GM23338 (cell line): Measurements from ENCODE around the gene PPM1H. TPM values are rescaled to one million over a fixed set of nuclear protein-coding genes. Genes with fewer than 3 reads are reported as not detected.
A peak's percentile ranks its signal among the peaks of the same experiment; 100 is the strongest.

ENCODE experiments used
- ATAC-seq: fragments of 200-7000 bp; cut with Tn5 transposase; 3 replicates; pipeline ENCODE4 v1.9.1; 2020
- DNase-seq: peaks from one replicate; pipeline ENCODE4 v3.0.0-alpha.2; 2015; ENCODE audit warnings: low spot score
- H2AFZ ChIP-seq: fragments of 200-600 bp; sonication (generic); 2 replicates; pipeline ENCODE4 v1.8.0; 2016; ENCODE audit warnings: antibody characterized with exemption, mild to moderate bottlenecking, moderate library complexity
- H3F3A ChIP-seq: fragments of 200-600 bp; sonication (generic); replicated peaks from 2 replicates; pipeline ENCODE4 v1.8.0; 2017; ENCODE audit warnings: antibody characterized with exemption, mixed run types, low read depth
- H3K27ac ChIP-seq: fragments of 200-600 bp; sonication (generic); 2 replicates; pipeline ENCODE4 v1.6.1; 2016; ENCODE audit warnings: low read depth
- H3K27me3 ChIP-seq: fragments of 200-600 bp; sonication (generic); 2 replicates; pipeline ENCODE4 v1.8.0; 2016; ENCODE audit warnings: mild to moderate bottlenecking, mixed run types, moderate library complexity; ENCODE audit not compliant: insufficient read depth
- H3K36me3 ChIP-seq: fragments of 200-600 bp; sonication (generic); 2 replicates; pipeline ENCODE4 v1.8.0; 2016; ENCODE audit warnings: mild to moderate bottlenecking; ENCODE audit not compliant: insufficient read depth
- H3K4me1 ChIP-seq: fragments of 200-600 bp; sonication (generic); 2 replicates; pipeline ENCODE4 v1.8.0; 2016; ENCODE audit warnings: mild to moderate bottlenecking, moderate library complexity; ENCODE audit not compliant: insufficient read depth
- H3K4me2 ChIP-seq: fragments of 200-600 bp; sonication (generic); 2 replicates; pipeline ENCODE4 v1.7.1; 2017; ENCODE audit warnings: mixed run types
- H3K4me3 ChIP-seq: fragments of 200-600 bp; sonication (generic); 2 replicates; pipeline ENCODE4 v1.6.1; 2016; ENCODE audit warnings: mixed run types
- H3K79me2 ChIP-seq: fragments of 200-600 bp; sonication (generic); replicated peaks from 2 replicates; pipeline ENCODE4 v1.8.0; 2017; ENCODE audit warnings: mild to moderate bottlenecking; ENCODE audit not compliant: insufficient read depth
- H3K9me2 ChIP-seq: fragments of 200-600 bp; sonication (generic); 2 replicates; pipeline ENCODE4 v1.8.0; 2017; ENCODE audit not compliant: insufficient read depth
- H4K20me1 ChIP-seq: fragments of 200-600 bp; sonication (generic); replicated peaks from 2 replicates; pipeline ENCODE4 v1.8.0; 2017; ENCODE audit warnings: mild to moderate bottlenecking; ENCODE audit not compliant: insufficient read depth
- H3K27ac Mint-ChIP-seq: 2 replicates; pipeline ENCODE4 v1.8.0; 2020; ENCODE audit warnings: inconsistent platforms, mild to moderate bottlenecking, moderate library complexity, mixed read lengths
- H3K27me3 Mint-ChIP-seq: 3 replicates; pipeline ENCODE4 v1.8.0; 2022; ENCODE audit warnings: low read depth, mild to moderate bottlenecking, moderate library complexity, mixed read lengths, inconsistent platforms; ENCODE audit not compliant: insufficient read depth, poor library complexity
- H3K36me3 Mint-ChIP-seq: 3 replicates; pipeline ENCODE4 v1.8.0; 2021; ENCODE audit warnings: low read depth, mild to moderate bottlenecking, inconsistent platforms, moderate library complexity, mixed read lengths
- H3K4me1 Mint-ChIP-seq: 3 replicates; pipeline ENCODE4 v1.8.0; 2020; ENCODE audit warnings: mild to moderate bottlenecking, inconsistent platforms, mixed read lengths
- H3K4me3 Mint-ChIP-seq: 3 replicates; pipeline ENCODE4 v1.8.0; 2021; ENCODE audit warnings: moderate library complexity, mild to moderate bottlenecking, inconsistent platforms, mixed read lengths
- H3K9me3 Mint-ChIP-seq: 3 replicates; pipeline ENCODE4 v1.8.0; 2020; ENCODE audit warnings: moderate library complexity, mild to moderate bottlenecking, inconsistent platforms, mixed read lengths
- CREB1 ChIP-seq: fragments of 250-450 bp; sonication (Bioruptor Pico); IDR thresholded peaks from 2 replicates; pipeline ENCODE4 v1.5.0; 2020; ENCODE audit warnings: low read depth, mild to moderate bottlenecking, moderate library complexity
- EZH2 ChIP-seq: fragments of 200-600 bp; sonication (generic); IDR thresholded peaks from one replicate; pipeline ENCODE4 v1.8.0; 2017; ENCODE audit warnings: antibody characterized with exemption, mild to moderate bottlenecking, low read depth; ENCODE audit not compliant: unreplicated experiment
- NANOG ChIP-seq: IDR thresholded peaks from 2 replicates; pipeline ENCODE4 v1.6.1; 2016; ENCODE audit warnings: antibody characterized with exemption, borderline replicate concordance
- POLR2AphosphoS5 ChIP-seq: IDR thresholded peaks from 2 replicates; pipeline ENCODE4 v1.6.1; 2016; ENCODE audit warnings: antibody characterized with exemption, low read depth
- STAT1 ChIP-seq: IDR thresholded peaks from one replicate; pipeline ENCODE4 v1.6.1; 2016; ENCODE audit warnings: antibody characterized with exemption; ENCODE audit not compliant: unreplicated experiment
- ZNF114 ChIP-seq: fragments of 250-450 bp; sonication (Bioruptor Pico); IDR thresholded peaks from 2 replicates; pipeline ENCODE4 v1.5.0; 2020; ENCODE audit warnings: mild to moderate bottlenecking, moderate library complexity
- polyA plus RNA-seq: library from polyadenylated mRNA; unstranded; fragments of >200 nt; fragmentation: Nextera tagmentation; extraction: Ambion mirVana; gene quantifications from 2 replicates; pipeline ENCODE4 v1.2.1, GENCODE V29; 2016
- total RNA-seq: library from RNA; depleted of rRNA; stranded (reverse); fragments of >200 nt; shearing (Covaris generic); gene quantifications from 2 replicates; pipeline ENCODE4 v1.2.3, GENCODE V29; 2014
- TF ChIP-seq, protein P1 (sequence below): fragments of 250-450 bp; sonication (Bioruptor Pico); IDR thresholded peaks from 2 replicates; pipeline ENCODE4 v1.5.0; 2020; ENCODE audit warnings: mild to moderate bottlenecking, moderate library complexity
- TF ChIP-seq, protein P2 (sequence below): IDR thresholded peaks from 2 replicates; pipeline ENCODE4 v1.6.1; 2016; ENCODE audit warnings: antibody characterized with exemption

The PPM1H gene
- total and polyA plus RNA-seq, 2 experiments from 2014 or later: 11.4 to 41.2 TPM

DNA sequence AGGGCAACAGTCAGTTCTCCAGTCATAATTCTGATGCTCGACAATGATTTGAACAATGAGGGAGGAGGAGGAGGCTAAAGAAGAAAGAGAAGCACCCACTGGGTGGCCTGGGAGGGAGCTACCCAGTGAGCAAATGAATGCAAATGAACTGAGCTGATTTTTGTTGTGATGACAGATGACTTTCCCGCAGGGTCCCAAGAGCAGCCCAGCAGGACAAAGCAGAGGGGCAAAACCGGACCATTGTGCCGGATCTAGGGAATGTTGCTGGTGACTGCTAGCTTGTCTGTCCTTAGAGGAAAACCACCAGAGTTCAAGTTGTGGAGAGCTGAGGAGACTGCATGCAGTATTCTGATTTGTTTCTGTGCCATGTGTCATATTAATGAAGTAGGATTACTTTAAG is 305.5 kb downstream of the PPM1H start (continued):
- TF ChIP-seq, protein P1, sequence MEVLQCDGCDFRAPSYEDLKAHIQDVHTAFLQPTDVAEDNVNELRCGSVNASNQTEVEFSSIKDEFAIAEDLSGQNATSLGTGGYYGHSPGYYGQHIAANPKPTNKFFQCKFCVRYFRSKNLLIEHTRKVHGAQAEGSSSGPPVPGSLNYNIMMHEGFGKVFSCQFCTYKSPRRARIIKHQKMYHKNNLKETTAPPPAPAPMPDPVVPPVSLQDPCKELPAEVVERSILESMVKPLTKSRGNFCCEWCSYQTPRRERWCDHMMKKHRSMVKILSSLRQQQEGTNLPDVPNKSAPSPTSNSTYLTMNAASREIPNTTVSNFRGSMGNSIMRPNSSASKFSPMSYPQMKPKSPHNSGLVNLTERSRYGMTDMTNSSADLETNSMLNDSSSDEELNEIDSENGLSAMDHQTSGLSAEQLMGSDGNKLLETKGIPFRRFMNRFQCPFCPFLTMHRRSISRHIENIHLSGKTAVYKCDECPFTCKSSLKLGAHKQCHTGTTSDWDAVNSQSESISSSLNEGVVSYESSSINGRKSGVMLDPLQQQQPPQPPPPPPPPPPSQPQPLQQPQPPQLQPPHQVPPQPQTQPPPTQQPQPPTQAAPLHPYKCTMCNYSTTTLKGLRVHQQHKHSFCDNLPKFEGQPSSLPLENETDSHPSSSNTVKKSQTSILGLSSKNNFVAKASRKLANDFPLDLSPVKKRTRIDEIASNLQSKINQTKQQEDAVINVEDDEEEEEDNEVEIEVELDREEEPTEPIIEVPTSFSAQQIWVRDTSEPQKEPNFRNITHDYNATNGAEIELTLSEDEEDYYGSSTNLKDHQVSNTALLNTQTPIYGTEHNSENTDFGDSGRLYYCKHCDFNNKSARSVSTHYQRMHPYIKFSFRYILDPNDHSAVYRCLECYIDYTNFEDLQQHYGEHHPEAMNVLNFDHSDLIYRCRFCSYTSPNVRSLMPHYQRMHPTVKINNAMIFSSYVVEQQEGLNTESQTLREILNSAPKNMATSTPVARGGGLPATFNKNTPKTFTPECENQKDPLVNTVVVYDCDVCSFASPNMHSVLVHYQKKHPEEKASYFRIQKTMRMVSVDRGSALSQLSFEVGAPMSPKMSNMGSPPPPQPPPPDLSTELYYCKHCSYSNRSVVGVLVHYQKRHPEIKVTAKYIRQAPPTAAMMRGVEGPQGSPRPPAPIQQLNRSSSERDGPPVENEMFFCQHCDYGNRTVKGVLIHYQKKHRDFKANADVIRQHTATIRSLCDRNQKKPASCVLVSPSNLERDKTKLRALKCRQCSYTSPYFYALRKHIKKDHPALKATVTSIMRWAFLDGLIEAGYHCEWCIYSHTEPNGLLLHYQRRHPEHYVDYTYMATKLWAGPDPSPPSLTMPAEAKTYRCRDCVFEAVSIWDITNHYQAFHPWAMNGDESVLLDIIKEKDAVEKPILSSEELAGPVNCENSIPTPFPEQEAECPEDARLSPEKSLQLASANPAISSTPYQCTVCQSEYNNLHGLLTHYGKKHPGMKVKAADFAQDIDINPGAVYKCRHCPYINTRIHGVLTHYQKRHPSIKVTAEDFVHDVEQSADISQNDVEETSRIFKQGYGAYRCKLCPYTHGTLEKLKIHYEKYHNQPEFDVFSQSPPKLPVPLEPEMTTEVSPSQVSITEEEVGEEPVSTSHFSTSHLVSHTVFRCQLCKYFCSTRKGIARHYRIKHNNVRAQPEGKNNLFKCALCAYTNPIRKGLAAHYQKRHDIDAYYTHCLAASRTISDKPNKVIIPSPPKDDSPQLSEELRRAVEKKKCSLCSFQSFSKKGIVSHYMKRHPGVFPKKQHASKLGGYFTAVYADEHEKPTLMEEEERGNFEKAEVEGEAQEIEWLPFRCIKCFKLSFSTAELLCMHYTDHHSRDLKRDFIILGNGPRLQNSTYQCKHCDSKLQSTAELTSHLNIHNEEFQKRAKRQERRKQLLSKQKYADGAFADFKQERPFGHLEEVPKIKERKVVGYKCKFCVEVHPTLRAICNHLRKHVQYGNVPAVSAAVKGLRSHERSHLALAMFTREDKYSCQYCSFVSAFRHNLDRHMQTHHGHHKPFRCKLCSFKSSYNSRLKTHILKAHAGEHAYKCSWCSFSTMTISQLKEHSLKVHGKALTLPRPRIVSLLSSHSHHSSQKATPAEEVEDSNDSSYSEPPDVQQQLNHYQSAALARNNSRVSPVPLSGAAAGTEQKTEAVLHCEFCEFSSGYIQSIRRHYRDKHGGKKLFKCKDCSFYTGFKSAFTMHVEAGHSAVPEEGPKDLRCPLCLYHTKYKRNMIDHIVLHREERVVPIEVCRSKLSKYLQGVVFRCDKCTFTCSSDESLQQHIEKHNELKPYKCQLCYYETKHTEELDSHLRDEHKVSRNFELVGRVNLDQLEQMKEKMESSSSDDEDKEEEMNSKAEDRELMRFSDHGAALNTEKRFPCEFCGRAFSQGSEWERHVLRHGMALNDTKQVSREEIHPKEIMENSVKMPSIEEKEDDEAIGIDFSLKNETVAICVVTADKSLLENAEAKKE: peak; percentile 74; the same call in 1 of the 2 replicates
- TF ChIP-seq STAT1: no peak

DNA sequence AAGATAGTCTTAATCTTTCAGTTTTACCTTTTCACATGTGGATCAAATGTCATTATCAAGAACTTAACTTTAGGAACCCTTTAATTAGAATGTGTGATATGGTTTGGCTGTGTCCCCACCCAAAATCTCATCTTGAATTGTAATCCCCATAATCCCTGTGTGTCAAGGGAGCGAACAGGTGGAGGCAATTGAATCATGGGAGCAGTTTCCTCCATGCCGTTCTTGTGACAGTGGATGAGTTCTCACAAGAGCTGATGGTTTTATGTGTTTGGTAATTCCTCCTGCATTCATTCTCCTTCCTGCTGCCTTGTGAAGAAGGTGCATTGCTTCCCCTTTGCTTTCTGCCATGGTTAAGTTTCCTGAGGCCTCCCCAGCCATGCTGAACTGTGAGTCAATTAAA is 307.8 kb downstream of the PPM1H start:
- Mint-ChIP-seq H3K4me1 (peaks cover 46% of the 10 kb centered on the region), H3K9me3 (no peaks in the 10 kb centered on the region; the same call in 2 of the 3 replicates), H3K27me3 (peaks cover 21% of the 10 kb centered on the region), H3K27ac (no peak overlapping the region), H3K36me3 (no peaks in the 10 kb centered on the region; the same call in 2 of the 3 replicates), H3K4me3 (no peak overlapping the region)
- Histone ChIP-seq H3K36me3 (no peaks in the 10 kb centered on the region), H3K4me3 (no peak overlapping the region), H3K4me2 (no peak overlapping the region), H3F3A (no peaks in the 10 kb centered on the region; the same call in 1 of the 2 replicates), H3K27me3 (peaks cover 12% of the 10 kb centered on the region), H2AFZ (no peak overlapping the region), H3K27ac (no peak overlapping the region), H3K4me1 (peaks cover 49% of the 10 kb centered on the region), H3K79me2 (no peaks in the 10 kb centered on the region), H4K20me1 (no peaks in the 10 kb centered on the region), H3K9me2 (no peaks in the 10 kb centered on the region)
- DNase-seq: no peak
- no peak for ATAC-seq
- no peak for TF ChIP-seq ZNF114 (CRISPR knock-in tag)
- TF ChIP-seq, protein P2, sequence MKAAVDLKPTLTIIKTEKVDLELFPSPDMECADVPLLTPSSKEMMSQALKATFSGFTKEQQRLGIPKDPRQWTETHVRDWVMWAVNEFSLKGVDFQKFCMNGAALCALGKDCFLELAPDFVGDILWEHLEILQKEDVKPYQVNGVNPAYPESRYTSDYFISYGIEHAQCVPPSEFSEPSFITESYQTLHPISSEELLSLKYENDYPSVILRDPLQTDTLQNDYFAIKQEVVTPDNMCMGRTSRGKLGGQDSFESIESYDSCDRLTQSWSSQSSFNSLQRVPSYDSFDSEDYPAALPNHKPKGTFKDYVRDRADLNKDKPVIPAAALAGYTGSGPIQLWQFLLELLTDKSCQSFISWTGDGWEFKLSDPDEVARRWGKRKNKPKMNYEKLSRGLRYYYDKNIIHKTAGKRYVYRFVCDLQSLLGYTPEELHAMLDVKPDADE: no peak
- TF ChIP-seq, protein P1: no peak
- no peak for TF ChIP-seq CREB1 (CRISPR knock-in tag)
- TF ChIP-seq NANOG: no peak
- no peak for TF ChIP-seq EZH2
- no peak for TF ChIP-seq POLR2AphosphoS5
